GM18505 (cell line): Measurements from ENCODE around the gene USP6.
"Not testable (repeated sequence)": the region's sequence is repeated elsewhere in the genome, so short reads cannot be mapped to it uniquely, and the experiment has no call there.

ENCODE experiments used
- ATAC-seq: cut with Tn5 transposase; IDR thresholded peaks from one replicate; pipeline ENCODE4 v1.9.1; 2021; ENCODE audit not compliant: unreplicated experiment
- POLR2A ChIP-seq: IDR thresholded peaks from 4 replicates; pipeline ENCODE4 v1.6.1; 2011; ENCODE audit warnings: borderline replicate concordance; ENCODE audit not compliant: insufficient read depth, insufficient read length; ENCODE audit errors: extremely low read depth

The USP6 gene

DNA sequence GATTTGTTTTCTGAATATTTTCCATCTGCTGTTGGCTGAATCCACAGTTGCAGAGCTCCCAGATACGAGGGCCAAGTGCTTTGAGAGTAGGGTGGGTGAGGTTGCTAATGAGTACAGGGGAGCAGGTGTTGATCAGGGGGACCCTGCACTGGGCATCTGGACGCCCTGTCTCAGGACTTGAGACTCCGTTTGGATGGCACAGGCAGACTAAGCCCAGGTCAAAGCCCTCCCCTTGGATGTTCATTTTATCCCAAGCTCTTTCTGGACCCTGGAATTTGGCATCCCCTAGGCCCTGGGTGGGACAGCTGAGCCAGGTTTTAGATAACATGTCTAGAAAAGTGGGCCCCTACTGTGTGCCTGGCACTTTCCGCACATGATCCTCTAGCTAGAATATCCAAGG, 12.1 kb downstream of the USP6 start:
- no peak for ATAC-seq
- no peak for TF ChIP-seq POLR2A

DNA sequence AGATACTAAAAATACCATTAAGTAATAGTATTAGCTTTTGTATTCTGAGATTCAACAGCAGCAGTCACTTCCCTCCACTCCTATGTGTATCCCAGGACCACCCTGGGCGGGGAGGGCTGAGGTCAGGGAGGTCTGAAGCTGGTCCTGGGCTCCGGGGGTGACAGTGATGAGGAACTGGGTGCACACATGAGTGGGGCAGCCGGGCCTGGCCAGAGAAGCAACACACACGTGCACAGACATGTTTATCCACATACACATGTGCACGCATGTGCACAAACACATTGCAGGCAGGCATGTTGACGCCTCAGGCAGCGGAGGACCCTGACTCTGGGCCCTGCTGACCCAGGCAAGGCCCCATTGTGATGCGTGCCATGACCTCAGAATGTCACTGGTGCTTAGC, 12.6 kb downstream of the USP6 start:
- not testable (repeated sequence) for ATAC-seq

DNA sequence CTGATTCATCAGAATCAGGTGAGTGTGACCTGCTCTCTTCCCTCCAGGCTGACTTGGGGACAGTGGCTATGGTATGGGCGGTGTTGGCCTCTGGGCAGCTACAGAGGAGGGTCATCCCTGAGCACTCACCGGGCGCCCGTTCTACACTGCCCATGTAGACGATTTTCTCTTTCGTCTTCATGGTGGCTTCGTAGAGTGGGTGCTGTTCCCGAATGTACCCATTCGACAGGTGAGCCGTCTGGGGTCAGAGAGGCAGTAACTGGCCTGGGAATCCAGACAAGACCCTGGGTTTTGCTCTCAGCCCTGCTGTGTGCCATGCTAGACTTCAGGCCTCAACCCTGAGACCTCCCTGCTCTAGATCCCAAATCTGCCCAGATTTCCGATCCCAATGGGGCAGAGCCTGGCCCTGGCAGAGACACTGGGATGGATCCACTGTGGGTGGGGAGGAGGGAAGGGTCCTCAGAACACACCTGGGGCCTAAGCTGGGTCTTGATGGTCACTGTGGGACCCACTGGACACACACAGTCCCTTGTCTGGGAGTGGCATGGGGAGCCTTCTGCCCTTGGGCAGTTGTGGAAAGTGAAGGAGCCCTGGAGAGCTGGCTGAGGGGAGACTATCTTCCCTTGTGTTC, 13.2 kb downstream of the USP6 start:
- no peak for ATAC-seq
- no peak for TF ChIP-seq POLR2A

DNA sequence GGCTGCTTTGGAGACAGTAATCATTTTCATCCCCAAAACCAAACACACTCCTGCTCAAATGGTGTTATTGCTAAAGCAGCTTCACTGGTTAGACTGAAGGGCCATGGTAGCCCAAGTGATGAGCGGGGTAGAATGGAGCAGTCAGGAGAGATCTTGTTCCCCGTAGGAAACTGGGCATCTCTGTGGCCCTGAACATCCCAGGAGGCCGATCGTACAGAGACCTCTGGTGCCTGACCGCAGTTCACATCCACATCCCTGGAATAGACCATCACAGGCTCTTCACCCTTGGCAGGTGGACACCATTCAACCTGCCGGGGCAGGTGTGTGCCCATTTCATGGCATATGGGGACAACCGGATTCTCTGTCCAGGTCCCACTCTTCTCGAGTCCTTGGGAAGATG, 13.9 kb downstream of the USP6 start:
- not testable (repeated sequence) for ATAC-seq

DNA sequence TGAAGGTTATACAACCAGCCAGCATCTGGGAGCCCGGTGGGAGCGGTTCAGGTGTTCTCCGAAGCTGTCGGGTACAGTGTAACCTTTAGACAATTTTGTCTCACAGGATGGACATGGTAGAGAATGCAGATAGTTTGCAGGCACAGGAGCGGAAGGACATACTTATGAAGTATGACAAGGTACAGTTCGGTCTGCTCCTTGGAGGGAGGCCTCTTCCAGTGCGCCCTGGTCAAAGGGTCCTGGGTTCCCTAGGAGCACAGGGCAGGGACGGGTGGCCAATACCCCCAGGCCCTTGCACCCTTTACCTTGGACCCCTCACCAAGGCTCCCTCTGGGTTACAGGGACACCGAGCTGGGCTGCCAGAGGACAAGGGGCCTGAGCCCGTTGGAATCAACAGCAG, 14.4 kb downstream of the USP6 start:
- ATAC-seq: not testable (repeated sequence)

DNA sequence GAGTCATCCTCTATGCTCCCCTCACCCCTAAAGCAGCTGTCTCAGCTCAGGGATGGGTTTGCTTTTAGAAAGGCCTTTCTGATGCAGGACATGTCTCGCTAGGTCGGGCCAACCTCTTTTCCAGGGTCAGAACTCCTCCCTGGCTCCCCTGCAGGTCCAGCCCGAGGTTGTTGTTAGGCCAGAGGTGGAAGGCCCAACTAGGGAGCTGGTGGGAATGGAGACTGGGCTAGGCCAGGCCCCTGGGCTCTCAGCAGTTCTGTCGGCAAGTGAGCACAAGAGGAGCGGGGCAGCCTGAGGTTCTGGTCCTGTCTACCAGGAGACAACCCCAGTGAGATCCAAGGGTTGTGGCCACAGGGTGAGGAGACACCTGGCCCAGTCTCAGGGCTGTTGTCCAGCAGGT, 14.9 kb downstream of the USP6 start:
- ATAC-seq: not testable (repeated sequence)

DNA sequence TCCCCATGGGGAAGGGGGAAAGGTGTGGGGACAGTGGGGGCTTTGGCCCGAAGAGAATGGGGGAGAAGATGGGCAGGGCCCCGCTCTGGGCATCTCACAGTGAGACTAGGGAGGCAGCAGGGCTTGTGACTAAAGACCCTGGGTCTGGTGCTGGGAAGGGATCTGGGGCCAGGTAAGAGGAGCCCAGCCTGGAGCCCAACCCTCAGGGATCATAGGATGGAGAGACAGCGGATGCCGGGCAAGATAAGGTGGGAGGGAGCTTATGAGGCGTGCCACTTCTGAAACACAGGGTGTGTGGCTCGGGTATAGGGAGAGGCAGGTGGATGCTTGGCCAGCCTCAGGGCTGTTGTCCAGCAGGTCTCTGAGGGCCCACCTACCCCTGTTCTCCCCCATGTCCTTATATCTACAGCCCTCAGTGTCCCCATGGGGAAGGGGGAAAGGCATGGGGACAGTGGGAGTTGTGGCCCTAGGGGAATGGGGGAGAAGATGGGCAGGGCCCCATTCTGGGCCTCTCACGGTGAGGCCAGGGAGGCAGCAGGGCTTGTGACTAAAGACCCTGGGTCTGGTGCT, 15.4 kb downstream of the USP6 start:
- ATAC-seq: no peak
- TF ChIP-seq POLR2A: no peak

DNA sequence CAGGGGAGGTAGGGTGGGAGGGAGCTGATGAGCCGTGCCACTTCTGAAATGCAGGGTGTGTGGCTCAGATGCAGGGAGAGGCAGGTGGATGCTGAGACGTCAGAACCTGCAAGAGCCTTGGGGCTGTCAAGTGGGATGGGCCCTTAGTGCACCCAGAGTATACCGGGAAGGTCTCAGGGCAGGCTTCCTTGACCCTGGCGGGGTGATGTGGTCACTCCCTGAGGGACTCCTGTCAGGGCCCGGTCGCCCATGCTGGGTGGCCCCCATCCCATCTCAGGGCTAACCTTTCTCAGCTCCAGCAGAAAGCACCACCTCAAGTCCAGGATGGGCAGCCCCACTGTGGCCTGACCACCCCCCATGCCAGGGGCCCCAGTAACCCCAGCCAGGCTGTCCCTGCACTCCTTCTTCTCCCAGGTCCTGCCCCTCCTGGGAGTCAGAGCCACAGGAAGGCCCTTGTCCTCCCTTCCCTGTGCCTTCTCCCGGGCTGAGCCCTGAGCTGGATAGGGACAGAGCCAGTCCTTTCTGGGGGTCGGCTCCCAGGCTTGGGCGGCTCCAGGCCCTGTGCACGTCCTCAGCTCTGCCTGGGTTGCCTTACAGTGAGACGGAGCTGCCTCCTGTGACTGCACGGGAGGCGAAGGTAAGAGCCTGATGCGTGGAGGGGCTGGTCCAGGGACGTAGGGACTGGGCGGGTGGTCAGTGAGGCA, 16.1 kb downstream of the USP6 start:
- not testable (repeated sequence) for ATAC-seq

DNA sequence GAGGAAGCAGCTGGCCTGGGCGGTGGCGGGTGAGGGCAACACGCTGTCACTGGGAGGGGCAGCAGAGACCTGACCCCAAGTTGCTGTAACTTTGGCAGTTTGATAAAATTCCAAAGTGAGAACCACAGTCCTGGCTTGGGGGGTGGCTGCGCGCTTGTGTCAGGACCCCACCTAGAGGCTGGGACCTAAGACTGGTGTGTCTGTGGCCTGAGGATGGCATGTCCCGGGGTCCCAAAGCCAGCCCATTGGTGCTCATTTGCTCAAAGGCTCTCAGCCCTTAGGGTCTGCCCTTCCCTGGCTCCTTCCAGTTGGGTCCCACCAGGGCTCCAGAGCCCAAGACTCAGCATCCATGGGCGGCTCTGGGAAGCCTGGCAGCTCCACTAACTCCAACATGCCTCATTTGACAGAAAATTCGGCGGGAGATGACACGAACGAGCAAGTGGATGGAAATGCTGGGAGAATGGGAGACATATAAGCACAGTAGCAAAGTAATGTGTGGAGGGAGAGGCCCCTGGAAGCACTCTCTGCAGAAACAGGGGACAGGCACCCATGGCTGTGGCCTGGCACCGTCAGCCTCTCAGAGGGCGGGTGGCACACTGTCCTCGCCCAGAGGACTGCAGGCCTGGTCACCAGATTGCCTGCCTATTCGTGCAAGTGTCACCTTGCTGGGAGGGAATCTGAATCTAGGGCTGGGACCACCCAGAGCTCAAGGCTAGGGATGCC, 16.8 kb downstream of the USP6 start:
- not testable (repeated sequence) for ATAC-seq

DNA sequence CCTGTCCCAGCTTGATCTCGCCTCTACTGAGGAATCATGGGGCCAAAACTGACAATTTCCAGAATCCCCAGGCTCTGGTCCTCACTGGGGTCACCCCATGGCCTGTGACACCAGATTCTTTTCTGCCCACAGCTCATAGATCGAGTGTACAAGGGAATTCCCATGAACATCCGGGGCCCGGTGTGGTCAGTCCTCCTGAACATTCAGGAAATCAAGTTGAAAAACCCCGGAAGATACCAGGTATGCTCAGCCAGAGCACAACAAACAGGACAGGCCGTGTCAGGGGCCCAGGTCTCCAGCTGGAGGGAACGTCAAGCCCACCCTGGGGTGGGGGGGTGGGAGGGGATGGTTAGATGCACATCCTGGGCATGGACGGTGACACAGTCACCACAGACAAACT, 17.5 kb downstream of the USP6 start:
- TF ChIP-seq POLR2A: no peak
- no peak for ATAC-seq

DNA sequence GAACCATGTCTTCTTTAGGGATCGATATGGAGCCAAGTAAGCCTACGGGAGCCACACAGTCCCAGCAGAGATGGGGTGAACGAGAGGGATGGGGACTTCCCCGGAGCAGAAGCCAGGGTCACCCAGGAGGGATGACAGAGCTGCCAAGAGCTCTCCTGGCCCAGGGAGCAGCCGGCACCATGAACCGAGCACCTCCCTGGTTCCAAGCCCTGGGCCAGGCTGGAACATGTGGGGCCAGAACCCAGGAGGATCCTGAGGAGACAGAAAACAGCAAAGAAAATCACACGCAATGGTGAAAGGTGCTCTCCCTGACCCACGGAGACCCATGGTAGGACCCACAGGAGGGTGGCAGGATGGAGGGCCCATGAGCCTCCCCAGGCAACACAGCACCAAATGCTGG, 18.1 kb downstream of the USP6 start:
- not testable (repeated sequence) for ATAC-seq

DNA sequence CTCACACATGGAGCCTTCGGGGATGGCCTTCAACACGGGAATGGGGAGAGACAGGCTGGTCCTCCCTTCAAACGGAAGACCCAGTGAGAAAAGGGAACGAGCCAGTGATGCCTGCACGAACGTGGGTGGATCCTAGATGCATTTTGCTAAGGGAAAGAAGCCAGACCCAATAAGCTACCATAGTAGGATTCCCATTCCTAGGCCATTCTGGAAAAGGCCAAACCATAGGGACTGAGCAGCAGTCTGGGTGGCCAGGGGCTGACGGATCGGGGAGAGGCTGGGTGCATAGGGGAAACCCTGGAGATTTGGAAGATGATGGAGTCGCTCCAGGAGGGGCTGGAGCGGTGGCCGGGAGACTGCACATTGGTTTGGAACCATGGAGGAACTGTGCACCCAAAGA, 18.7 kb downstream of the USP6 start:
- ATAC-seq: not testable (repeated sequence)

DNA sequence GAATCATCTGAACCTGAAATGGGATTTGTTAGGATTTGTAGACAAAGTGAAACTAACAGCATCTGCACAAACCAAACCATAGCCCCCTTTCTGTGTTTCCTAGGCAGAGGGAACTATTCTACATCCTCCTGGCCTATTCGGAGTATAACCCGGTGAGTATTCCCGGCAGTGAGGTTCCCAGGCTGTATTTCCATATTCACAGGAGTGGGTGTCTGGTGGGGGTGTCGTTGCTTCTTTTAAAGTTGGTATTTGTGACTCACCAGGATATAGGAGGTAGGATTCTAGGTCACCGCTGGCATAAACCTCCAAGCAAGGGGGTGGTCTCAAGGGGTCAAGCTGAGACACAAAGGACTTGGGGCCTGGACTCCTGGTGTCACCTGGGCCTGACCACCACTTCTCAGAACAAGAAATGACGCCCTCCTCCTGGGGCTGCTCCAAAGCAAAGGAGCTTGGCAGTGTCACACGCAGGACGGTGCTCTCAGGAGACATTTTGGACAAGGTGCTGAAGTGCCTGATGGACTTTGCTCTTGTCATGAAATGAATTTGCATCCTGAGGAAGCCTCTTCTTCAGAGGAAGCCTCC, 19.4 kb downstream of the USP6 start:
- not testable (repeated sequence) for ATAC-seq

DNA sequence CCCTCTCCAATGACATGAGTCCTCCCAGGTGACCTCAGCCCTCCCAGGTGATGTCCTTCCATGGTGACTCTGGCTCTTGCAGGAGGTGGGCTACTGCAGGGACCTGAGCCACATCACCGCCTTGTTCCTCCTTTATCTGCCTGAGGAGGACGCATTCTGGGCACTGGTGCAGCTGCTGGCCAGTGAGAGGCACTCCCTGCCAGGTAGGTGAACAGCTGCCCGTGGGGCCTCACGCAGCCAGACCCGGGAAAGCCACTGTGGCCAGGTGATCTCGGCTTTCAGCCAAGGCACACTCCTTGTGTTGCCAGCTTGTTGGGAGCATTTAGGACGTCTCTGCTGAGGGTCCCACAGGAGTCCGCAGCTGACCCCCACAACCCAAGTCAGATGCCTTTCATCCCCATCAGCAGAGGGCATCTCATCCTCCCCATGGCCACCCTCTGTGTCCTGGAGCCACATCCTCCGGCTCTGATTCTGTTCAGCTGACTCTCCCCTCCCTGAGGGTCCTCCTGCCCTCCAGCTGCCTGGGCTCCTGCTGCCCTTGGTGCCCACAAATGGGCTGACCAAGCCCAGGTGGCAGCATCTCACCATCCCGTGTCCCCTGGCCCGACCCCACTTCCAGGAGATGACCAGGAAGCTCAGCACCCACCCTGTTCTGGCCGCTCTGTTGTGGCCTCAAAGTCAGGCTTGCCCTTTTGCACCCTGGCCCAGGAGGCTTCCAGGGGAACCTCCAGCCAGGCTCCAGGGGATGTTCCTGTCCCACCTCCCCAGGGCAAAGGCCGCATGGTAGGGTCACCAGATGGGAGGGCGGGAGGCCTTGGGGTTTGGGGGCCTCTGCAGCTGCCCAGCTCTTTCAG, 20.1 kb downstream of the USP6 start:
- no peak for ATAC-seq
- TF ChIP-seq POLR2A: no peak

DNA sequence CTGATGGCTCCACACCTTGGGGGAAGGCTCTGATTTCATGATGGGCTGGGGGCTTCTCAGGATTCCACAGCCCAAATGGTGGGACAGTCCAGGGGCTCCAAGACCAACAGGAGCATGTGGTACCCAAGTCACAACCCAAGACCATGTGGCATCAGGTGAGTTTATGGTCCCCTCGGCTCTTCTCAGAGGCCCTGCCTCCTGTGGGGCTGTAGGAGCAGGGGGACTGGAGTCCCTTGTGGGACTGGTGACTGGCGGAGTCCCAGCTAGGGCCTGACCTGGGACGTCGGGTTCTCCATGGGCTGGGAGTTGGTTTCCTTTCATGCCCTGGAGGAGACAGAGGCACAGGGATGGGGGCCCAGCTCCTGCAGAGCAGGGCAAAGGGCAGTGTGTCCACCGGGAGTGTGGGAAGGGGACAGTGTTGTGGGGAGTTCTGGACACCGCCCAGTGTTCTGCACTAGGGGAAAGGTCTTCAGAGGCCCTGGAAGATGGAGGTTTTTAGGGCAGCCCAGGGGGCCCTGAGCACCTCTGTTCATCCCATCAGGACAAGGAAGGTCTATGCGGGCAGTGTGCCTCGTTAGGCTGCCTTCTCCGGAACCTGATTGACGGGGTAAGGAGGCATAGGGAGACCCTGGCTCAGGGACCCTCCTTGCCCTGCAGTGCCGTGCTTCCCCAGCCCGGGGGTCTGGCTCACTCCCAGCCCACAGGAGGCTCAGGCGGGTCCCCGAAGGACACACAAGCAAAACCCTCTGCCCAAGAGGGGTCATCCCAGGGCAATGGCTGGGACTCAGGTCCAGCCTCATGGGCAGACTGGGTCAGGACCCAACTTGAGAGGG, 21.0 kb downstream of the USP6 start:
- ATAC-seq: not testable (repeated sequence)

DNA sequence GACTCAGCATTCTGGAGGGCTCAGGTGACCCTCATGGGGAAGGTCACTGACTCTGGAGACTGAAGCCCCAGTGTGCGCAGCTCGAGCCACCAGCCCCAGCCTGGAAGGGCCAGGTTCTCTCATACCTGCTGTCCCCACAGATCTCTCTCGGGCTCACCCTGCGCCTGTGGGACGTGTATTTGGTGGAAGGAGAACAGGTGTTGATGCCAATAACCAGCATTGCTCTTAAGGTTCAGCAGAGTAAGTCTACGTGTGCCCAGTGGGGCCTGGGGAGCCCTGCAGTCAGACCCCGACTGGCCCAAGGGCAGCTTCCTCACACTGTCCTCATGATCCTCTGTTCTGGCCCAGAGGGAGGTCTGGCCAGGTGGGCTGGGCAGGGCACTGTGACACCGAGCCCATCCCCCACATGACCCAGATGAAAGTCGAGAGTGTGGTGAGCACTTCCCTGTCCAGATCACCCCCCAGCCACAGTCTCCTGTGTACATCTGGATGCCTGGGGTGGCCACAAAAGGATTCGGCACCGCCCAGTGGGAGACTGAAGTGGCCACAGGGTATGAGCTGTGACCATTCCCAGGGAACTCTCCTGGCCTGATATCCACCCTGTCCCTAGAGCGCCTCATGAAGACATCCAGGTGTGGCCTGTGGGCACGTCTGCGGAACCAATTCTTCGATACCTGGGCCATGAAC, 21.8 kb downstream of the USP6 start:
- ATAC-seq: not testable (repeated sequence)

DNA sequence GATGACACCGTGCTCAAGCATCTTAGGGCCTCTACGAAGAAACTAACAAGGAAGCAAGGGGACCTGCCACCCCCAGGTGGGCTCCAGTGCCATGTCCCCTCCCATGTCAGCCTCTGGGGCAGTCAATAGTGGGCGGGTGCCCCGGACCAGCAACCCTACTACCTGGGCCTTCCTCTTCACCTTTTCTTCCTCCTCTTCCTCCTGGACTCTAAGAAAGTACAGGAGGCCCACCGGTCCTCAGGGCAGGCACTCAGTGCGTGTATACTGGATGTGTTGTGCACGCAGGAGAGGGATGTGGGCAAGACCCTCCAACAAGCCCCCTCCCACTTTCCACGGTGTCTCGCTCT, 22.3 kb downstream of the USP6 start:
- ATAC-seq: not testable (repeated sequence)
